K562 (cell line): Measurements from ENCODE around the gene ZMYM4. TPM values are rescaled to one million over a fixed set of nuclear protein-coding genes. Genes with fewer than 3 reads are reported as not detected.
"Not testable (repeated sequence)": the region's sequence is repeated elsewhere in the genome, so short reads cannot be mapped to it uniquely, and the experiment has no call there.

Experiments
- ATAC-seq: fragments of 200-7000 bp; cut with Tn5 transposase; 3 replicates; pipeline ENCODE4 v1.9.1; 2020; ENCODE audit warnings: moderate library complexity
- BruUV-seq: library from RNA; stranded (reverse); fragments of 400-500 nt; replicated peaks from 2 replicates; lab custom pipeline; 2021; lab: Mats Ljungman, UMichigan
- CTCF ChIA-PET: fragments of 300-600 bp; formaldehyde crosslinking; extraction: SDS; loops from one replicate; lab custom pipeline; 2021; ENCODE audit warnings: low intra/inter-chr PET ratio; lab: Yijun Ruan, JAX
- POLR2A ChIA-PET: fragments of 300-600, 350-650 bp; sonication (Branson Sonifier 250); formaldehyde crosslinking; extraction: SDS; loops from one replicate; lab custom pipeline; 2021; ENCODE audit warnings: antibody characterized with exemption, inconsistent platforms; lab: Yijun Ruan, JAX
- DNase-seq, 4 experiments: peaks; one replicate each; pipeline versions ENCODE4 v3.0.0 to v3.0.0-alpha.2; 2011 to 2018; ENCODE audit warnings: low spot score in 3 of 4, mixed read lengths in 3 of 4; ENCODE audit errors: extremely low read depth in 1 of 4
- FAIRE-seq: peaks from 2 replicates; lab custom pipeline; 2011; peaks lifted over from hg19 to GRCh38; lab: Jason Lieb, UNC
- H2AFZ ChIP-seq: 2 replicates; pipeline ENCODE4 v1.6.0; 2011; ENCODE audit warnings: low read depth, low read length, control low read depth, inconsistent platforms
- H3K27ac ChIP-seq: fragments of 200-600 bp; 3 replicates; pipeline ENCODE4 v1.8.0; 2011; ENCODE audit warnings: low read depth, mild to moderate bottlenecking, control low read depth, inconsistent platforms, low read length, moderate library complexity, mixed read lengths; ENCODE audit errors: extremely low read depth
- H3K27me3 ChIP-seq, 2 experiments: fragments of 300-600 bp in 1 of 2; 2 replicates in 1 of 2; 3 replicates in 1 of 2; pipeline versions ENCODE4 v1.6.0 to v1.8.0; 2011; ENCODE audit warnings: inconsistent platforms in 2 of 2, low read length in 2 of 2, mild to moderate bottlenecking in 1 of 2, mixed read lengths in 1 of 2, moderate library complexity in 1 of 2; ENCODE audit not compliant: control insufficient read depth in 2 of 2, insufficient read depth in 2 of 2
- H3K36me3 ChIP-seq: fragments of 300-600 bp; 3 replicates; pipeline ENCODE4 v1.8.0; 2011; ENCODE audit warnings: mild to moderate bottlenecking, low read length, inconsistent platforms; ENCODE audit not compliant: control insufficient read depth, insufficient read depth
- H3K4me1 ChIP-seq, 2 experiments: fragments of 200-600 bp in 1 of 2; replicated peaks in 1 of 2; 2 replicates in 1 of 2; 3 replicates in 1 of 2; pipeline versions ENCODE4 v1.5.1 to v1.8.0; 2011; ENCODE audit warnings: inconsistent platforms in 2 of 2, low read length in 2 of 2, mild to moderate bottlenecking in 1 of 2, mixed read lengths in 1 of 2, moderate library complexity in 1 of 2; ENCODE audit not compliant: control insufficient read depth in 2 of 2, insufficient read depth in 2 of 2
- H3K4me2 ChIP-seq: 2 replicates; pipeline ENCODE4 v1.6.1; 2011; ENCODE audit warnings: low read length, control low read depth, inconsistent platforms, mixed read lengths; ENCODE audit not compliant: insufficient read depth
- H3K4me3 ChIP-seq: fragments of 200-600 bp; sonication (generic), shearing (Covaris generic); 2 replicates; pipeline ENCODE4 v1.5.1; 2016; ENCODE audit warnings: control low read depth, inconsistent platforms
- H3K79me2 ChIP-seq: fragments of 200-600 bp; 3 replicates; pipeline ENCODE4 v1.8.0; 2011; ENCODE audit warnings: low read length, inconsistent platforms; ENCODE audit not compliant: control insufficient read depth, insufficient read depth
- H3K9ac ChIP-seq, 2 experiments: 2 replicates each; pipeline versions ENCODE4 v1.6.0 to v1.6.1; 2011; ENCODE audit warnings: low read depth in 2 of 2, low read length in 2 of 2, control low read depth in 1 of 2, inconsistent platforms in 1 of 2, mild to moderate bottlenecking in 1 of 2, mixed read lengths in 1 of 2; ENCODE audit not compliant: insufficient read depth in 1 of 2
- H3K9me1 ChIP-seq: one replicate; pipeline ENCODE4 v1.6.0; 2011; ENCODE audit warnings: inconsistent platforms, mild to moderate bottlenecking, low read length, moderate library complexity; ENCODE audit not compliant: control insufficient read depth, insufficient read depth
- H3K9me3 ChIP-seq: replicated peaks from 2 replicates; pipeline ENCODE4 v1.5.1; 2011; ENCODE audit warnings: low read depth, low read length, inconsistent platforms; ENCODE audit not compliant: control insufficient read depth, insufficient read depth
- H4K20me1 ChIP-seq: replicated peaks from 2 replicates; pipeline ENCODE4 v1.6.1; 2011; ENCODE audit warnings: low read length, inconsistent platforms, mixed read lengths; ENCODE audit not compliant: control insufficient read depth, insufficient read depth
- DACH1 ChIP-seq: fragments of 450-650 bp; IDR thresholded peaks from 2 replicates; pipeline ENCODE4 v1.6.1; 2018; ENCODE audit not compliant: partially characterized antibody
- DPF2 ChIP-seq: fragments of 450-650 bp; IDR thresholded peaks from 2 replicates; pipeline ENCODE4 v1.6.1; 2016
- EHMT2 ChIP-seq: fragments of 450-650 bp; IDR thresholded peaks from 2 replicates; pipeline ENCODE4 v1.6.1; 2018; ENCODE audit warnings: antibody characterized with exemption
- EP400 ChIP-seq: fragments of 450-650 bp; IDR thresholded peaks from 2 replicates; pipeline ENCODE4 v1.6.1; 2017; ENCODE audit warnings: antibody characterized with exemption, mild to moderate bottlenecking, moderate library complexity
- GABPA ChIP-seq: fragments of 200-800 bp; sonication (Bioruptor generic); conservative IDR thresholded peaks from 2 replicates; pipeline ENCODE4 v1.6.1; 2016; ENCODE audit warnings: low read depth, missing genetic modification characterization, missing compliant biosample characterization
- MED1 ChIP-seq: sonication (generic); formaldehyde crosslinking; IDR thresholded peaks from 2 replicates; pipeline ENCODE4 v1.8.1; 2023; ENCODE audit warnings: missing genetic modification reagents, borderline replicate concordance
- PTBP1 ChIP-seq: fragments of 200-400 bp; formaldehyde crosslinking; IDR thresholded peaks from 2 replicates; pipeline ENCODE4 v1.6.1; 2017; ENCODE audit warnings: low read depth, low read length
- RAD51 ChIP-seq: fragments of 450-650 bp; IDR thresholded peaks from 2 replicates; pipeline ENCODE4 v1.7.1; 2016; ENCODE audit warnings: low read depth, mild to moderate bottlenecking, borderline replicate concordance
- ZNF143 ChIP-seq: sonication (generic); formaldehyde crosslinking; IDR thresholded peaks from 2 replicates; pipeline ENCODE4 v1.9.0; 2022; ENCODE audit warnings: mild to moderate bottlenecking, missing genetic modification reagents
- ZNF184 ChIP-seq: sonication (generic); formaldehyde crosslinking; IDR thresholded peaks from 2 replicates; pipeline ENCODE4 v1.5.0; 2020; ENCODE audit warnings: missing genetic modification reagents
- ZNF436 ChIP-seq: fragments of 250-450, 450-650 bp; sonication (Bioruptor Pico); formaldehyde crosslinking; IDR thresholded peaks from 2 replicates; pipeline ENCODE4 v1.7.0; 2020; ENCODE audit warnings: mild to moderate bottlenecking
- WGBS: fragments of 100-300 bp; shearing (Covaris generic); methylation state at CpG from one replicate; pipeline ENCODE4 v1.1.6; 2016; ENCODE audit warnings: low coverage, mixed read lengths; ENCODE audit not compliant: insufficient coverage; ENCODE audit errors: missing lambda C conversion rate; 5-methylcytosine and 5-hydroxymethylcytosine counted together
- in situ Hi-C: fragments of 300-500 bp; cut with MboI; formaldehyde crosslinking; loops from 4 replicates; pipeline ENCODE4 v1.15.0; 2018; ENCODE audit warnings: inconsistent platforms, mixed read lengths
- intact Hi-C: fragments of 100-400 bp; cut with micrococcal nuclease; formaldehyde crosslinking; loops from 2 replicates; pipeline ENCODE4 v1.14.2; 2022
- polyA plus RNA-seq, 8 experiments: library from polyadenylated mRNA; depleted of rRNA in 4 of 8; stranded (reverse) in 5 of 8; unstranded in 3 of 8; fragments of >200 nt; fragmentation: Nextera tagmentation in 2 of 8; fragmentation: Illumina TruSeq in 1 of 8; extraction: Ambion mirVana in 2 of 8; extraction: Trizol in 1 of 8; gene quantifications; 2 replicates each; pipeline versions ENCODE4 v1.2.1 to v1.2.3, GENCODE V29; 2011 to 2014; ENCODE audit warnings: inconsistent platforms in 1 of 8, missing spikeins in 1 of 8
- total RNA-seq, 7 experiments: library from RNA; depleted of rRNA in 6 of 7; stranded (reverse); fragments of >200 nt in 6 of 7; fragmentation: Illumina TruSeq in 2 of 7; extraction: Trizol in 2 of 7; gene quantifications; 2 replicates each; pipeline versions ENCODE4 v1.2.1 to v1.2.3, GENCODE V29; 2011 to 2021; ENCODE audit warnings: low replicate concordance in 1 of 7

Gene ZMYM4
- total and polyA plus RNA-seq, 9 of the 15 experiments (the other 6 are each of a cell fraction or from before 2014, with no cell fraction given) = 15.2 to 77.2 (median 63.3) TPM

- ChIA-PET POLR2A (no interaction called here), CTCF (no interaction called here)
- Histone ChIP-seq H3K4me3 (no peak overlapping the region), H3K4me1 (no peaks in the 10 kb centered on the region), H3K27ac (no peak overlapping the region), H4K20me1 (no peaks in the 10 kb centered on the region), H3K27me3 (no peaks in the 10 kb centered on the region), H3K9me1 (no peaks in the 10 kb centered on the region), H3K4me2 (no peak overlapping the region), H3K79me2 (peaks cover 35% of the 10 kb centered on the region), H3K9ac (no peak overlapping the region), H3K36me3 (peaks cover 35% of the 10 kb centered on the region; the same call in 2 of the 3 replicates), H2AFZ (no peak overlapping the region), H3K9me3 (no peaks in the 10 kb centered on the region)
- 95% methylated on average over 3 of the region's 3 CpGs for WGBS
- BruUV-seq = no TSS peak
- no peak for ATAC-seq
- in situ Hi-C loops (no loop called here), intact Hi-C loops (no loop called here)
- TF ChIP-seq DPF2 (no peak), ZNF436 (CRISPR knock-in tag) (no peak), DACH1 (no peak), EHMT2 (no peak), ZNF184 (CRISPR knock-in tag) (no peak), EP400 (no peak), ZNF143 (CRISPR knock-in tag) (no peak), MED1 (CRISPR knock-in tag) (no peak), GABPA (no peak), PTBP1 (no peak), RAD51 (no peak)
- FAIRE-seq = no peak
- DNase-seq = no peak
Measured at GRCh38 chr1:35326246-35326866, 57.8 kb downstream of the ZMYM4 start.

GRCh38 chr1:35331618-35332017 is 63.1 kb downstream of the ZMYM4 start:
- intact Hi-C loops, DNase-seq, H3K9me3 ChIP-seq, H3K27me3 ChIP-seq, H2AFZ ChIP-seq, FAIRE-seq, H3K9me1 ChIP-seq, in situ Hi-C loops, H3K27ac ChIP-seq, CTCF ChIA-PET, H3K4me2 ChIP-seq, H3K4me3 ChIP-seq, H4K20me1 ChIP-seq, BruUV-seq, H3K9ac ChIP-seq, ATAC-seq, H3K4me1 ChIP-seq: not testable (repeated sequence)
- Histone ChIP-seq H3K79me2 (peaks cover 11% of the 10 kb centered on the region; the same call in 2 of the 3 replicates), H3K36me3 (peaks cover 49% of the 10 kb centered on the region)
- POLR2A ChIA-PET = interaction anchor here (1.1 to 1.7 kb wide), 2 partner anchors 15 to 19 kb away, joined by 3 to 7 read pairs; no protein-coding TSS in a partner anchor
- WGBS = 94% methylated on average over 2 of the region's 2 CpGs
